NOMO-1 (cell line): Measurements from ENCODE around the gene STOM.

Experiments
- DNase-seq, 2 experiments: peaks; one replicate each; lab custom pipeline; 2025; ENCODE audit not compliant: unreplicated experiment in 2 of 2; lab: John Stamatoyannopoulos, UW

STOM gene

DNA sequence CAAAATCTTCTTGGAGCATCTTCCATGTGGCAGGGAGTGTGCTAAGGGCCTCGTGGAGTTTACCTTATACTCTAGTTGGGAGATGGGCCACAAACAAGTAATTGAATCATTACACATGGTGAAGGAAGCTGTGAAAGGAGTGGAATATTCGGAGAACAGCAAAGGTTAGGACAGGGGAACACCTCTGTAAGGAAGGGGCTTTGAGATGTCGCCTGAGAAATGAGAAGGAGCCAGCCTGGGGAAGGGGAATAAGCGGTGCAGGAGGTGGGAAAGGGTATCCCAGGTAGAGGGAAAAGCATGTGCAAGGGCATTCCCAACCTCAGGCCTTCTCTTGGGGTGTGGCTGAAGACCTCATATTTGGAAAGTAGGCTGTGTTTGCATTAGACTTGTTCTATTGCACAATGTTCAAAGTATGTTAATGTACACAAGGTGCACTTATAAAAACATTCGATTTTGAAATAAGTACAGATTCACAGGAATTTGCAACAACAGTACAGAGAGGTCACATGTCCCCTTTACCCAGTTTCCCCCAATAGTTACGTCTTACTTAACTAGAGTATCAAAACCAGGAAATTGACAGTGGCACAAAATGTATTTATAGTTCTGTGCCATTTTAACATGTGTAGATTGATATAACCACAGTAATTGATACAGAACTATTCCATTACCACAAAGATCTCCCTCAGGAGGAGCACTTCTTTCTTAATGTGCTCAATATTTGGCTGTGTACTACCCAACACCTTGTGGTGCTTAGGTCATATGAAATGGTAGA is 2.4 kb upstream of the STOM start:
- DNase-seq = peak in 1 of 2 experiments; percentile 33

GRCh38 chr9:121371495-121372061 is 1.5 kb upstream of the STOM start:
- no peak for DNase-seq

- no peak for DNase-seq
Measured at GRCh38 chr9:121368745-121369144, 1.3 kb downstream of the STOM start.

- no peak for DNase-seq
Measured at GRCh38 chr9:121368138-121368522, 1.9 kb downstream of the STOM start.

DNA sequence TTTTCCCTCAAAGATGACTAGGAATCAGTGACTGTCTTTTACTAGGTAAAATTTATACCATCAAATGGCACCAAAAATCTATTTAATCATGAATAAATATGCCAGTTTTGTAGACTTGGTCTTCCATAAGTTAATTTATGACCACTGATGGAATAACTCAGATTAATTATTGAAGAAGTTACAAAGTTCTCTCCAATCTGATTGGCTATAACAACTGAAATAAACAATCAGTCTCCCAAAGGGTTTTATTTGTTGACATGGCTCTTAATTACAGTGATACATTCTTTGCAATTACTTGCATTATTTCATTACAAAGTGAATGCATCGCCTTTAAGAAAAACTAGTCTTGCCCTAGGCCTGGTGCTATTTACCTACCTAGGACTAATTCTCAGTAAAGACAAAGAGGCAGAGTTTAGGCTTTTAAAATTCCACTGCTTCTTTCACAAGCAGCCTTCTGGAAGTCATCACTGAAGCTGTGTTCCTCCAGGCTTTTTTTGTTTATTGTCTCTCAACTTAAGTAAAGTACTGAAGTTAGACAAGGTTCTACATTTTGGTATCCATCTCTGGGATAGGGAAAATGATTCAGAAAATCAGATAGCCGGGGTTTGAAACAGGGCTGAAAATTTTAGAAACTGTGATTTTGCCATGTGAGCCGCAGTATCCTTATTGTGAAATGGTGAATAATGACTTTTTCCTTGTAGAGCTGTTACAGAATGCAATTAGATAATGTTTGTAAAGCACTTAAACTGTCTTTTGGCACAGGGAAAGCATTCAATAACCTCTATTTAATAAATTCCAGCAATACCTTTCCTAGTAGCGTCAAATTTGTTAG is 2.5 kb downstream of the STOM start:
- DNase-seq = peak in 1 of 2 experiments; percentile 37

GRCh38 chr9:121366611-121367192 is 3.3 kb downstream of the STOM start:
- no peak for DNase-seq

- DNase-seq = no peak
Measured at GRCh38 chr9:121365564-121365963, 4.5 kb downstream of the STOM start.

DNA sequence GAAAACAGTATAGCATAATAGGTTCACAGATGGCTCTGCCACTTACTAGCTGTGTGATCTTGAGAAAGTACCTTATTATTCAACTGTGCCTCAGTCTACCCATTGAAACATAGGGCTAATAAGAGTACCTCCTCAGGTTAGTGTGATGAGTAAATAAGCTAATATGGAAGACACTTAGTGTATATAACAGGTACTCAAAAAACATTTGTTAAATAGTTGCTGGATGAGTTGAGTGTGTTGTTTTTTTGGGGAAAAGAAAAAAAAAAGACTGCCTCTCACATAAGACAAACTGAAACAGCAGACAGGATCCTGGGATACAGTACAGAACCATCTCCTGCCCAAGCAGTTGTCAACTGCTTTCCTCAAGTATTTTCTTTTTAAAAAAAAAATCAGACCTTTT is 5.2 kb downstream of the STOM start:
- DNase-seq = no peak

- no peak for DNase-seq
Measured at GRCh38 chr9:121364077-121364476, 6.0 kb downstream of the STOM start.

DNA sequence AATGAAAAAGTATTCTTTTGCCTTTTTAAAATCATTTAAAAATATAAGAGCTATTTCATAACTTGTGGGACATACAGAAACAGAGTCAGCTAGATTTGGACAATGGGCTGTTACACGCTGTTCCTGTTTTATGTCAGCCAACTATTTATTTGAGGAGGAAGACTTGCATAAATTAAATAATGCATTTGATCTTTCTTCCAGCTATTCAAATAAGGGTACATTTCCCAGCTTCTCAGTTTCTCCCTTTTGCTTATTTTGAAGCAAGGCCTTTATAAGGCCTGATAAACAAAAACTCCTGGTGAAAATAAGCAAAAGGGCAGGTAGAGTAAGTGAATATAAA is 6.5 kb downstream of the STOM start:
- DNase-seq = peak in 1 of 2 experiments; percentile 44

DNA sequence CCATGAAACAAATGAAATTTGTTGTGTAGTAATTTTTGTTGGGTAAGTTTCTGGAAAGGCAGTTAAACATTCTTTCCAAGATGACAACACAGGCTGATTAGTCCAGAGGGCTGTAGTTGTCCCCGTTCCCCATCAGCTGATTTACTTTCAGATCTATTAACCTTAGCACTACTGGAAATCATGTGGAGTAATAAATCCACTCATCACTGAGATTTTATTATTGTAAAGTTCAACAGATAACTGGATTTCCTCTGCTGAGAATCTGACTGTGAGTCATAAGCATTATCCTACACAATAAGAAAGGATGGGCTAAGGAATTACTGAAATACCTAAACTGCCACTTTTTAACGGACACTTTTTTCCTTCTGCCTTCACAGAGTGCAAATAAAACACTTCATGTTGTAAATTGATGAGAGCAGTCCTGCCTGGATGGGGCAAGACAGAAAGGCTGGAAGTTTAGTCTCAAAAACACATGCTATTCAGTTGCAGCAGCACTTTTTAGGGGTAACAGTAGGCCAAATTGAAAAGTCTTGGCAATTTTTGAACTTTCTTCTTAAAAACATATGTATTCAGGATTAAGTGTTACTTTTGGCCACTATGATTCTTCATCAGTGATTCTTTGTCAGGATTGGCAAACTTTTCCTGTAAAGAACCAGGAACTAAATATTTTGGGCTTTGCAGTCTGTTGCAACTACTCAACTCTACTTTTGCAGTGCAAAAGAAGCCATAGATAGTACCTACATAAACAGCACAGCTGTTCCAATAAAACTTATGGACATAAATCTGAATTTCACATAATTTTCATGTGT is 7.0 kb downstream of the STOM start:
- peak in 1 of 2 experiments; percentile 44 for DNase-seq

GRCh38 chr9:121360601-121361374 is 9.3 kb downstream of the STOM start:
- no peak for DNase-seq

DNA sequence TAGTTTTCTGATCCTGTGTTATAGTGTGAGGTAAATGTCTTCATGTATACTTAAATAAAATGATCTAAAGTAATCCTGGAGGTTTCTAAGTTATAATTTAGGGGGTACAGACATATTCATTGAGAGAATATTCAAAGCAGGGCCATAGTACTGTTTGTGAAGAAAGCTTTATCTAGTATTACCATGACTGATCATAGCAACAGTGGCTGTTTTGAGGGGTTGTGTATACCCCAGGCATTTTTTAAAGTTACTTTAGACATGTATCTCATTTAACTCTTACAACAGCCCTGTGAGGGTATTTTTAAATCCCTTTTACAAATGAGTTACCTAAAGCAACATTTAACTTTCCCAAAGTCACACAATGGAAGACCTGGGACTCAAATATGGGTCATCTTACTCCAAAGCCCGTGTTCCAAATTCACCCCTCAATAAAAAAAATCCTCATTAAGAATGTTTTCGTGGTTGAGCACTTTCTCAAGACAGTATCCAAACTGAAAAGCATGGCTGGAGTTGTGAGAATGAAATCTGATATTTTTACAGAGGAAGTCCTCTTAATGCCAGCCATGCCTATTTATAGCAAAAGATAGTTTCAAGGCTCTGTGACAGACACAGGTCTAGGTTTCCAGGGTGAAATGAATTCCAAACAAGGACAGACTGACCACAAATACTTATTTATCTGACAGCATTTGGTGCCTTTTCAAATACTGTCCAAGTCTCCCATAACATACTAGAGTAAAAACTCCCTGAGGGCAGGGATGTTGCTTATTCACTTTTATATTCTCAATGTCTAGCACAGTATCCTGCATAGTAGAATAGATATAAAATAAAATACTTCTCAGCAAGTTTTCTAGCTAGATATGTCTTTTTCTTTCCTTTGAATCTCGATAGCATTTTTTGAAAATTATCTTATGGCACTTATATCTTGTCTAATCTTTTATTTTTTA is 10.4 kb downstream of the STOM start:
- DNase-seq = no peak

GRCh38 chr9:121358751-121359150 is 11.3 kb downstream of the STOM start:
- DNase-seq = no peak

DNA sequence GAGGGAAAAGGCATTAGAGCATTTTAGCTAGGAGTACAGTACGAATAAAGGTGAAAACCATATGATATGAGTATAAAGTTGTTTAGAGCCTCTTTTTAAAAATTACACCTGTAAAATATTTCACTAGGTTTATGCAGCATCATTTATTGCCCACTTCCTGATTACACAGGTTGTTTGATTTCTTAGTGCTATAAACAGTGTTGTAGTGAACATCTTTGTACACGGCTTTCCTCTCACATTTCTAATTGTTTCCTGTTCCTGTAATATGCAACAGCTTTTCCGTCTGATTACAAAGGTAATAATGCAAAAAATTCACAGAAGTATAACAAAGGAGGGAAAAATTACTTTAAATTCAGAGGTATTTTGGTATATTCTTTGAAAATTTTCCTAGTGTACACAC is 13.0 kb downstream of the STOM start:
- no peak for DNase-seq

- DNase-seq = no peak
Measured at GRCh38 chr9:121354762-121355161, 15.3 kb downstream of the STOM start.

- DNase-seq = no peak
Measured at GRCh38 chr9:121354141-121354540, 15.9 kb downstream of the STOM start.

DNA sequence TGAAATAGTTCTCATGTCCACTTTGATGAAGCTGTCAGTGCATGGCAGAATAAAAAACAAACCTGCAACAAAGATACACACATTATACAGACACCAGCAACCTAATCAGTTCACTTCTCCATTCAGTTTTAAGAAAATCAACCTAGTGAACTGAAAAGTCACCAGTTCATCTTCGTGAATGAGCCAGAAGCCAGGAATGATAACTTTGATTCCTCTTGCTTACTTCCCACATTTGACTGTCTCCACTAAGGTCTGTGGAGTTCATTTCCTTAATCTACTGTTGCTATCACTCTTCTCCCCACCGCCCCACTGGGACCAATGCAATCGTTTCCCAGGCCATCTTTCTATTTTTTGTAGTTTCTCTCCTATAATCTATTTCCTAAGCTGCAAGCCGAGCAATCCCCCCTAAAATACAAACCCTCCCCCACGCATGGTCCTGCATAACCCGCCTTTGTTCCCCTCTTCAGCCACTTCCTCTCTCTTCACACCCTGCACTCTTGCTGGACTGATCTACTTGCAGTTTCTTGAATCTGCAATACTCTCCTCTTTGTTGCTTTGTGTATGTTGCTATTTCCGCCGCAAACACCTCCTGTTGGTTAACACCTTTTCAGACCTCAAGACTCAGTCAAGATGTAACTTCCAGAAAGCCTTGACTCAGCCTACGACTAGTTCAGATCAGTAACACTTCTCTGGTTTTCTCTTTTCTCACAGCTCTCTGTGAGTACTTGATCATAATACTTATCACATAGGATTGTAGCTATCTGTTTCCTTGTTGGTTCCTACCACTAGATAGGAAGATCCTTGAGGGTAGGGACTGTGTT is 16.6 kb downstream of the STOM start:
- peak; percentile 45 to 61 for DNase-seq
